ENCODE data around the gene XPOT.

The XPOT gene

DNA sequence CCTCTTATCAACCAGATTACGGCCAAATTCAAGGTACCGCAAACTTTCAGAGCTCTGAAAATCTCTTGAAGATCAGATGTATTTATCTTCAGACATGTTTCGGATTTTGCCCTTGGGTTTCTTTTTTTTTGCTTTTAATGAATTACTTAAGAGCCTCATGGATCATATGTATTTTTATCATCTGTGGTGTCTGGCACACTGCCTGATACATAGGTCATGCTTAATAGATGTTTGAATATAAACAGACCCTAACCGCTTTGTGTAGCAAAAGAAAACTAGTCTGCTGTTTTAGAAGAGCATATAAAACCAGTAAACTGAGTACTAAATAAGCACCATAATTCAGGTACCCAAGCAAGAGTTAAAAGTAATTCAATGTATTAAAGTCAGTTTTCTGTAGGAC lies 27.6 kb downstream of the XPOT start:
- H3K36me3 ChIP-seq (ENCODE audit: control insufficient read depth in 1 of 2, insufficient read depth in 2 of 2, low read length in 2 of 2), result peaks cover 36 to 46% of the 10 kb centered on the region in 2 experiments
- H2AK5ac ChIP-seq (ENCODE audit: low read length), result no peak overlapping the region
- no peak overlapping the region for H3K9ac ChIP-seq (ENCODE audit: low read length)
- no peak overlapping the region for H4K91ac ChIP-seq (ENCODE audit: low read depth, low read length)
- no peak for DNase-seq
- H3K18ac ChIP-seq (ENCODE audit: low read length), result no peak overlapping the region
- no peak overlapping the region for H2AFZ ChIP-seq (ENCODE audit: insufficient read depth, low read length, poor library complexity)
- no peak overlapping the region for H4K12ac ChIP-seq (ENCODE audit: low read depth, low read length)
- no peak overlapping the region for H2BK120ac ChIP-seq (ENCODE audit: insufficient read depth, low read length, poor library complexity)
- H3K4me1 ChIP-seq (ENCODE audit: control insufficient read depth in 1 of 2, insufficient read depth in 2 of 2, low read length in 2 of 2), result no peaks in the 10 kb centered on the region
- no peak overlapping the region for H3K4me3 ChIP-seq (ENCODE audit: low read depth, low read length)
- H3K14ac ChIP-seq (ENCODE audit: low read length), result no peak overlapping the region
- no peak overlapping the region for H2BK5ac ChIP-seq (ENCODE audit: low read depth, low read length, poor library complexity)
- no peaks in the 10 kb centered on the region for H3K9me3 ChIP-seq (ENCODE audit: insufficient read depth, low read depth, low read length)
- no peak overlapping the region for H3K23ac ChIP-seq (ENCODE audit: low read length)
- H3K27ac ChIP-seq (ENCODE audit: low read depth, low read length), result no peak overlapping the region
- no peak overlapping the region for H3K4ac ChIP-seq (ENCODE audit: low read depth, low read length)
- no peak overlapping the region for H4K8ac ChIP-seq (ENCODE audit: low read depth, low read length)
- H3K27me3 ChIP-seq (ENCODE audit: insufficient read depth, low read length), result no peaks in the 10 kb centered on the region
- H3K4me2 ChIP-seq (ENCODE audit: low read length), result no peak overlapping the region
- no CpG with 5 or more reads among the region's 4 CpGs for WGBS (ENCODE audit: extremely low coverage, insufficient coverage, insufficient read length)
- no peak overlapping the region for H2BK12ac ChIP-seq (ENCODE audit: low read length)
- H3K79me2 ChIP-seq (ENCODE audit: control insufficient read depth, insufficient read depth, low read length, poor library complexity), result no peaks in the 10 kb centered on the region
- no peaks in the 10 kb centered on the region for H3K79me1 ChIP-seq (ENCODE audit: low read length)

DNA sequence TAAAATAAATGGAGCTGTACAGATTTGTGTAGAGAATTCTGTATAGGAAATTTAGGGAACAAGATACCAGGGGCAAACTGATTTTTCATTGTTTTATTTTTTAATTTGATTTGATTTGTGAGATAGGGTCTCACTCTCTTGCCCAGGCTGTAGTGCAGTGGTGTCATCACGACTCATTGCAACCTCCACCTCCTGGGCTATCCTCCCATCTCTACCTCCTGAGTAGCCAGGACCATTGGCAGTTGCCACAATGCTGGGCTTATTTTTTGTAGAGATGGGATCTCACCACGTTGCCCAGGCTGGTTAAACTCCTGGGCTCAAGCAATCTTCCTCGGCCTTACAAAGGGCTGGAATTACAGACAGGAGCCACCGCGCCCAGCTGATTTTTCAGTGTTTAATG lies 29.7 kb downstream of the XPOT start:
- Histone ChIP-seq H3K36me3 (ENCODE audit: control insufficient read depth in 1 of 2, insufficient read depth in 2 of 2, low read length in 2 of 2) (peaks cover 37 to 54% of the 10 kb centered on the region in 2 experiments), H2BK120ac (ENCODE audit: insufficient read depth, low read length, poor library complexity) (no peak overlapping the region), H3K4me3 (ENCODE audit: low read depth, low read length) (no peak overlapping the region), H2AK5ac (ENCODE audit: low read length) (no peak overlapping the region), H3K9me3 (ENCODE audit: insufficient read depth, low read depth, low read length) (no peaks in the 10 kb centered on the region), H3K18ac (ENCODE audit: low read length) (no peak overlapping the region), H3K79me1 (ENCODE audit: low read length) (no peaks in the 10 kb centered on the region), H3K4ac (ENCODE audit: low read depth, low read length) (no peak overlapping the region), H3K9ac (ENCODE audit: low read length) (no peak overlapping the region), H3K27ac (ENCODE audit: low read depth, low read length) (no peak overlapping the region), H3K4me1 (ENCODE audit: control insufficient read depth in 1 of 2, insufficient read depth in 2 of 2, low read length in 2 of 2) (no peaks in the 10 kb centered on the region), H3K4me2 (ENCODE audit: low read length) (no peak overlapping the region), H4K8ac (ENCODE audit: low read depth, low read length) (no peak overlapping the region), H2AFZ (ENCODE audit: insufficient read depth, low read length, poor library complexity) (no peak overlapping the region), H3K27me3 (ENCODE audit: insufficient read depth, low read length) (no peaks in the 10 kb centered on the region), H3K23ac (ENCODE audit: low read length) (no peak overlapping the region), H2BK12ac (ENCODE audit: low read length) (no peak overlapping the region), H3K79me2 (ENCODE audit: control insufficient read depth, insufficient read depth, low read length, poor library complexity) (no peaks in the 10 kb centered on the region), H2BK5ac (ENCODE audit: low read depth, low read length, poor library complexity) (no peak overlapping the region), H3K14ac (ENCODE audit: low read length) (no peak overlapping the region), H4K12ac (ENCODE audit: low read depth, low read length) (no peak overlapping the region), H4K91ac (ENCODE audit: low read depth, low read length) (no peak overlapping the region)
- WGBS (ENCODE audit: extremely low coverage, insufficient coverage, insufficient read length), result no CpG with 5 or more reads among the region's 5 CpGs
- no peak for DNase-seq

DNA sequence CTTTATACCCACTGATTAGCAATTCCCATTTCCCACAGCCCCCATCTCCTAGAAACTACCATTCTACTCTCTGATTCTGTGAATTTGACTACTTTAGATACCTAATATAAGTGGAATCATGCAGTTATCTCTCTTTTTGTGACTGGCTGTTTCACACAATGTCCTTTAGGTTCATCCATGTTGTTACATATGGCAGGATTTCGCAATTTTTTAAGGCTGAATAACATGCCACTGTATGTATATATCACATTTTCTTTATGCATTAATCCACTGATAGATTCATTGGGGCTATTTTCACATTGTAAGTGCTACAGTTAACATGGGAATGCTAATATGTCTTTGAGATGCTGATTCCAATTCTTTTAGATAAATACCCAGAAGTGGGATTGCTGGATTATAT lies 35.9 kb downstream of the XPOT start:
- Histone ChIP-seq H3K23ac (ENCODE audit: low read length) (no peak overlapping the region), H3K36me3 (ENCODE audit: control insufficient read depth in 1 of 2, insufficient read depth in 2 of 2, low read length in 2 of 2) (peaks cover 26 to 44% of the 10 kb centered on the region in 2 experiments), H3K4me1 (ENCODE audit: control insufficient read depth in 1 of 2, insufficient read depth in 2 of 2, low read length in 2 of 2) (no peaks in the 10 kb centered on the region), H3K79me2 (ENCODE audit: control insufficient read depth, insufficient read depth, low read length, poor library complexity) (no peaks in the 10 kb centered on the region), H3K4ac (ENCODE audit: low read depth, low read length) (no peak overlapping the region), H3K27me3 (ENCODE audit: insufficient read depth, low read length) (no peaks in the 10 kb centered on the region), H4K8ac (ENCODE audit: low read depth, low read length) (no peak overlapping the region), H3K9ac (ENCODE audit: low read length) (no peak overlapping the region), H2AK5ac (ENCODE audit: low read length) (no peak overlapping the region), H3K14ac (ENCODE audit: low read length) (no peak overlapping the region), H4K12ac (ENCODE audit: low read depth, low read length) (no peak overlapping the region), H3K27ac (ENCODE audit: low read depth, low read length) (no peak overlapping the region), H3K9me3 (ENCODE audit: insufficient read depth, low read depth, low read length) (no peaks in the 10 kb centered on the region), H3K4me2 (ENCODE audit: low read length) (no peak overlapping the region), H3K18ac (ENCODE audit: low read length) (no peak overlapping the region), H4K91ac (ENCODE audit: low read depth, low read length) (no peak overlapping the region), H2BK120ac (ENCODE audit: insufficient read depth, low read length, poor library complexity) (no peak overlapping the region), H3K4me3 (ENCODE audit: low read depth, low read length) (no peak overlapping the region), H2BK5ac (ENCODE audit: low read depth, low read length, poor library complexity) (no peak overlapping the region), H3K79me1 (ENCODE audit: low read length) (no peaks in the 10 kb centered on the region), H2BK12ac (ENCODE audit: low read length) (no peak overlapping the region), H2AFZ (ENCODE audit: insufficient read depth, low read length, poor library complexity) (no peak overlapping the region)
- no peak for DNase-seq
- WGBS (ENCODE audit: extremely low coverage, insufficient coverage, insufficient read length), result no CpG with 5 or more reads among the region's 1 CpG

DNA sequence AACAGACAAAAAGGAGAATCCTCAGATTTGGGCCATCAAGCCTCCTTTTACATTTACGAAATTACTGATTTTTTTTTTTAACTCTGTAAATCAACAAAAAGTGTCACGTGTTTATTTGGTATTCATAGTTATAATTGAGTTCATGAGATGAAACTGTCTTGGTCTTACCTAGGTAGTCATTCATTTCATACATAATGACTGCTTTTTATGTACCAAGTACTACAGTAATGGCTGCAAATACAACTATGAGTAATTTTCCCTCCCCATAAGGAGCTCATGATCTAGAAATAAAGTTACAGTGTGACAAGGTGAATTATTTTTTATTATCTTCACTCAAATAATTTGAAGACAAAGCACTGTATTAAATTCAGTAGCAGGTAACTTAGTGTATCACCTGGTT lies 41.3 kb downstream of the XPOT start:
- H3K9me3 ChIP-seq (ENCODE audit: insufficient read depth, low read depth, low read length), result no peaks in the 10 kb centered on the region
- H2BK12ac ChIP-seq (ENCODE audit: low read length), result no peak overlapping the region
- H3K4me3 ChIP-seq (ENCODE audit: low read depth, low read length), result no peak overlapping the region
- H4K8ac ChIP-seq (ENCODE audit: low read depth, low read length), result no peak overlapping the region
- no peak overlapping the region for H2BK120ac ChIP-seq (ENCODE audit: insufficient read depth, low read length, poor library complexity)
- H3K9ac ChIP-seq (ENCODE audit: low read length), result no peak overlapping the region
- no peaks in the 10 kb centered on the region for H3K79me1 ChIP-seq (ENCODE audit: low read length)
- peaks cover 13 to 25% of the 10 kb centered on the region in 2 experiments for H3K36me3 ChIP-seq (ENCODE audit: control insufficient read depth in 1 of 2, insufficient read depth in 2 of 2, low read length in 2 of 2)
- H3K27ac ChIP-seq (ENCODE audit: low read depth, low read length), result no peak overlapping the region
- no peak overlapping the region for H3K4me2 ChIP-seq (ENCODE audit: low read length)
- H3K23ac ChIP-seq (ENCODE audit: low read length), result no peak overlapping the region
- H3K18ac ChIP-seq (ENCODE audit: low read length), result no peak overlapping the region
- H3K4ac ChIP-seq (ENCODE audit: low read depth, low read length), result no peak overlapping the region
- no peak overlapping the region for H4K12ac ChIP-seq (ENCODE audit: low read depth, low read length)
- no peaks in the 10 kb centered on the region for H3K79me2 ChIP-seq (ENCODE audit: control insufficient read depth, insufficient read depth, low read length, poor library complexity)
- WGBS (ENCODE audit: extremely low coverage, insufficient coverage, insufficient read length), result no CpG with 5 or more reads among the region's 2 CpGs
- no peak overlapping the region for H2AK5ac ChIP-seq (ENCODE audit: low read length)
- no peak overlapping the region for H3K14ac ChIP-seq (ENCODE audit: low read length)
- H4K91ac ChIP-seq (ENCODE audit: low read depth, low read length), result no peak overlapping the region
- DNase-seq, result no peak
- H2BK5ac ChIP-seq (ENCODE audit: low read depth, low read length, poor library complexity), result no peak overlapping the region
- no peaks in the 10 kb centered on the region for H3K27me3 ChIP-seq (ENCODE audit: insufficient read depth, low read length)
- H2AFZ ChIP-seq (ENCODE audit: insufficient read depth, low read length, poor library complexity), result no peak overlapping the region
- H3K4me1 ChIP-seq (ENCODE audit: control insufficient read depth in 1 of 2, insufficient read depth in 2 of 2, low read length in 2 of 2), result no peaks in the 10 kb centered on the region
